ENCODE data around the gene ROPN1B. TPM values are rescaled to one million over a fixed set of nuclear protein-coding genes. Genes with fewer than 3 reads are reported as not detected.

Gene ROPN1B
- total RNA-seq, 4 donors from 2014 or later, result 8.6 to 27.6 (median 14.4) TPM

DNA sequence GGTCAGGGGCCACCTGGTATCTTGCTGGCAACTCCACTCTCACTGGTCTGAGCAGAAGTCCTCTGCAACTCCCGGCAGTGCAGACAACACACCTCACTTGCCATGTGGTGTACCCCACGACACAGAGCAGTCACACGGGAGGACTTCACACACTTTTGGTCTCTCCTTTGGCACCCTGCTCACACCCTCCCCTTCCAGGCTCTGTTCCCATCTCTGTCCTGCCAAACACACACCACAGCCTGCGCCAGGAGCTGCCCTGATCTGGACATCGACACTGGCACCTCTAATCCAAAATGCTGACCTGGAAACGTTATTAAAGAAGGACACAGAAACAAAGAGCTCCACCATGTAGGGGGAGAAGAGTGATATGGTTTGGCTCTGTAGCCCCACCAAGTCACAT lies 57.8 kb downstream of the ROPN1B start:
- peak in 1 of 2 donors; percentile 28 for DNase-seq (ENCODE audit: low spot score in 2 of 2)
- Histone ChIP-seq H3K27ac (no peak overlapping the region), H3K4me1 (no peaks in the 10 kb centered on the region), H3K36me3 (peaks cover 40% of the 10 kb centered on the region), H3K27me3 (no peaks in the 10 kb centered on the region), H3K9me3 (no peaks in the 10 kb centered on the region), H3K4me3 (no peak overlapping the region)
- WGBS, result 89% methylated on average over 6 of the region's 6 CpGs
- TF ChIP-seq CTCF (IDR thresholded peaks at IDR 0.05) (no peak), POLR2AphosphoS5 (IDR thresholded peaks at IDR 0.05) (no peak), POLR2A (IDR thresholded peaks at IDR 0.05) (no peak), EP300 (IDR thresholded peaks at IDR 0.05) (no peak)

GRCh38 chr3:126028096-126028495 lies 59.1 kb downstream of the ROPN1B start:
- 97% methylated on average over 4 of the region's 4 CpGs for WGBS
- no peaks in the 10 kb centered on the region for H3K4me1 ChIP-seq
- DNase-seq (ENCODE audit: low spot score in 2 of 2), result peak in 1 of 2 donors; percentile 54
- H3K36me3 ChIP-seq, result peaks cover 42% of the 10 kb centered on the region
- no peak overlapping the region for H3K4me3 ChIP-seq
- H3K9me3 ChIP-seq, result no peaks in the 10 kb centered on the region
- TF ChIP-seq CTCF (IDR thresholded peaks at IDR 0.05) (no peak), POLR2AphosphoS5 (IDR thresholded peaks at IDR 0.05) (no peak), POLR2A (IDR thresholded peaks at IDR 0.05) (no peak), EP300 (IDR thresholded peaks at IDR 0.05) (no peak)
- H3K27me3 ChIP-seq, result no peaks in the 10 kb centered on the region
- H3K27ac ChIP-seq, result no peak overlapping the region

GRCh38 chr3:126029241-126029640 lies 60.3 kb downstream of the ROPN1B start:
- Histone ChIP-seq H3K36me3 (peaks cover 42% of the 10 kb centered on the region), H3K27ac (no peak overlapping the region), H3K9me3 (no peaks in the 10 kb centered on the region), H3K4me1 (no peaks in the 10 kb centered on the region), H3K4me3 (no peak overlapping the region), H3K27me3 (no peaks in the 10 kb centered on the region)
- DNase-seq (ENCODE audit: low spot score in 2 of 2), result no peak
- TF ChIP-seq EP300 (IDR thresholded peaks at IDR 0.05) (no peak), CTCF (IDR thresholded peaks at IDR 0.05) (no peak), POLR2A (IDR thresholded peaks at IDR 0.05) (no peak), POLR2AphosphoS5 (IDR thresholded peaks at IDR 0.05) (no peak)

DNA sequence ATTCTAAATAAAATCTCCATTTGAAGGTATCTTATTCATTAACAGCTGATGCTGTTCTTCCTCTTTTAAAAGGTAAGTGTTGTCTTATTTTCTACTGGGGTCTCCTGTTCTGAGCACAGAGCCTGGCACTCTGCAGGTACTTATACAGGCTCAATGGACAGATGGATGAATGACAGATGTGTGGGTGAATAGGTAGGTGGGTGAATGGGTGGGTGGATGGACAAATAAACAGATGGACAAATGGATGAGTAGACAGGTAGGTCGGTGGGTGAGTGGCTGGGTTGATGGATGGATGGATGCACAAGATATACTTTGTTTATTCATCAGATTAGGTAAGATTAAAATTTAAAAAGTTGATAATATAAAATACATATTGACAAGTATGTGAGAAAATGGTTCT lies 61.5 kb downstream of the ROPN1B start:
- Histone ChIP-seq H3K4me3 (no peak overlapping the region), H3K36me3 (peaks cover 33% of the 10 kb centered on the region), H3K4me1 (no peaks in the 10 kb centered on the region), H3K9me3 (no peaks in the 10 kb centered on the region), H3K27me3 (no peaks in the 10 kb centered on the region), H3K27ac (no peak overlapping the region)
- TF ChIP-seq CTCF (IDR thresholded peaks at IDR 0.05), result no peak
- no peak for TF ChIP-seq POLR2A (IDR thresholded peaks at IDR 0.05)
- TF ChIP-seq EP300 (IDR thresholded peaks at IDR 0.05), result no peak
- no peak for TF ChIP-seq POLR2AphosphoS5 (IDR thresholded peaks at IDR 0.05)
- peak in 1 of 2 donors; percentile 43 for DNase-seq (ENCODE audit: low spot score in 2 of 2)
- 89% methylated on average over 1 of the region's 1 CpG for WGBS

DNA sequence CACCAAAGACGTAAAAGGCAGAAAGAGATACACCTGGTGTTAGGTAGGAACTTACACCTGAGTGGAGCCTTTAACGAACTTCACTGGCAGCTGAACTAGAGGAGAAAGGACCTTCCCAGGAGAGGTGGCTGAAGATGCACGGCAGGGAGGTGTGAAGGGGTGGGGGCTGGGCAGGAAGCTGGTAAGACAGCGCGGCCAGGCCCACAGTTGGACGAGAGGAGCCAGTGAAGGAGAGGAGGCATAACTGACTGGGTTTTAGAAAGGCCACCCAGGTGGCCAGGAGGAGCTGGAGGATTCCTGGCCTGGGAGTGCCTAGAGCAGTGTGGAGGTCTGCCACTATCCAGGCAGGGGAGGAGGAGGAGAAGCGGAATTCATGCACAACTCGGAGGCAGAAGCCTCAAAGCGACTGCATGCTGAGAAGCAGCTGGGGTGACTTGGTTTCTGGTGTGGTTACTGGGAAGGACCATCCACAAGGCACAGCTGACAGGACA lies 63.0 kb downstream of the ROPN1B start:
- H3K4me3 ChIP-seq, result no peak overlapping the region
- H3K9me3 ChIP-seq, result no peaks in the 10 kb centered on the region
- DNase-seq (ENCODE audit: low spot score in 2 of 2), result peak in 1 of 2 donors; percentile 35
- H3K27ac ChIP-seq, result no peak overlapping the region
- H3K27me3 ChIP-seq, result no peaks in the 10 kb centered on the region
- TF ChIP-seq EP300 (IDR thresholded peaks at IDR 0.05) (no peak), POLR2AphosphoS5 (IDR thresholded peaks at IDR 0.05) (no peak), POLR2A (IDR thresholded peaks at IDR 0.05) (no peak), CTCF (IDR thresholded peaks at IDR 0.05) (no peak)
- peaks cover 26% of the 10 kb centered on the region for H3K36me3 ChIP-seq
- 81% methylated on average over 9 of the region's 9 CpGs for WGBS
- no peaks in the 10 kb centered on the region for H3K4me1 ChIP-seq

Other genes with a start within 250 kb of the ROPN1B start
- gene SLC41A3, start 114.9 kb downstream of the ROPN1B start, total RNA-seq, result 10 to 100 TPM; 32.3 to 51.3 (median 44.0) TPM
- gene ALDH1L1, start 211.4 kb downstream of the ROPN1B start, total RNA-seq, result 1 to 10 TPM; 5.1 to 8.5 (median 7.4) TPM

Data from suprapubic skin (tissue), 4 donors.